Mucosa of gallbladder (tissue), 1 donor: ENCODE results near the gene GSTA2. TPM values are rescaled to one million over a fixed set of nuclear protein-coding genes. Genes with fewer than 3 reads are reported as not detected.
"Not testable (repeated sequence)": the region's sequence is repeated elsewhere in the genome, so short reads cannot be mapped to it uniquely, and the experiment has no call there.

Experiments
- DNase-seq: peaks from one replicate; pipeline ENCODE4 v3.0.0-alpha.2; 2020; ENCODE audit warnings: low spot score
- total RNA-seq: library from RNA; stranded (reverse); gene quantifications from one replicate; pipeline ENCODE4 v1.2.1, GENCODE V29; 2021
- donor health status: DM: no; HTN: no; CAD: no.

Gene GSTA2
- total RNA-seq, 1 donor from 2014 or later = 113 TPM

DNA sequence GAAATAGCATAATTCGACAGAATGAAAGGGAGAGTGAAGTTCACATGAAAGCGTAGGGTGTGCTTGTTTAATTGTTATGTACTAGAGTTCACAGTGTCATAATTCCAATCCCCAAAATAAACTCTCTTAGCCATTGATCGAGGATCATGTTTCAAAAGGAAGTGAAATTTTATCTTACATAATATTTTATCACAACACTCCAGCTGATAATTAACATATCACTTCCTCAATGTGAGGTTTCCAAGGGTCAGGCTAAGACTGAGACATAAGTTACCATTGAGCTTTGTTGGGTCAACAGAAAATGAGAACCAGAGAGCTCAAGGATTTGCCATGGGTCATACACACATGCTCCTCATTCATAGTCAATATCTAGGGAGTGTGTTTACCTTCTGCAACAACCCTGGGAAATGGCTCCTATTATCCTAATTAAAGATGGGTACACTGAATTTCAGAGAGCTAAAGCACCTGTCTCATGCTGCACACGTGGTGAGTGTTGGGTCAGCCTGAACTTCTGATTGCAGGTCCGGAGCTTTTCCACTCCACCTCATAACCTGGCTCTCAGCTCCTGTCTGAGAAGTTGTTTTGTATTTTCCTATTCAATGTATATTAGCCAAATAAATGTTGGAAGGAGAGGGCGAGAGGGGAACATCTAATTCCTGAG, 3.0 kb downstream of the GSTA2 start:
- peak; percentile 50 for DNase-seq

DNA sequence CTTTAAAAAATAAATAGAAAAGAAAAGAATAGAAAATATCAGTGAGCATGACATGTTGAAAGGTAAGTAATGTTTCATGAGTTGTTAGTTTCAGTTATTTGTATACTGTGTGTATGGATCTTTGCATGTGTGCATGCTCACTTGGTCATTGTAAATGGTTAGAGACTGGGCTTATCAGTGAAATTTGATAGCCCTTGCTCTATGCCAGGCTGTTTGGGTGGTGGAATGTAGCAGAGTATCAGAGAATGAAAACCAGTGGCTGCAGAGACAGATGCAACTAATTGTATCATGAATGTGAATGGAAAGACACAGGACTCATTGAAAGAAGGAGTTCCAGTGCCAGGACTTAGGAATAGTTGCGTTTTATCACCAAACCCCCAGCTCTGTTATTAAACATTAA, 4.2 kb downstream of the GSTA2 start:
- no peak for DNase-seq

DNA sequence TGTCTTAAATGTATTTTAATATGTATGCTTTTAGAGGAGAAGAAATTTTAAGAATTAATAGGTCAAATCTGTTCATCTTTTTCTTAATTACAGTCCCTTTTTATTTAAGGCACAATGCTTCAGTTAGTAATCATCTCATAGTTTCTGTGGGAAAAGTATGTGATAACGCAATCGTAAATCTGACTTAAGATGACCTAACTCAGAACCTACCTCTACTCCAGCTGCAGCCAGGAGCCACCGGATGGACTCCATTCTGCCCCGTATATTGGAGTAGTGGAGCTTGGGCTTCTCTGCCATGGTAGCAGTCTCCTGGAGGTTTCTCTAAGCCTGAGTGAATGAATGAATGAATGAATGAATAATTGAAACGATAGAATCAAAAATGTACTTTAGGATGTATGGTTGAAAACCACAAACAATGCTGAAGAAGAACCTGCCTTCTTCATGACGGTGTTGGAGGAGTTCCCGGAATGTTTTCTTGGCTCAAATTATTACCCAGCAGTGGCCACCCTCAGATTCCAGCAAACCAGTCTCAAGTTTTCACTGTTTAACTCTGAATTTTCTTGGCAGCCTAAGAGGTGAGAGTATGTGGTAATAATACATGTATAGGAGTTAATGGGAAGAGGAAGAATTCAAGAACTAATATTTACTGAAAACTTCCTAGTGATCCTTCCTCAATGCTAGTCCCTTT, 5.5 kb downstream of the GSTA2 start:
- not testable (repeated sequence) for DNase-seq

DNA sequence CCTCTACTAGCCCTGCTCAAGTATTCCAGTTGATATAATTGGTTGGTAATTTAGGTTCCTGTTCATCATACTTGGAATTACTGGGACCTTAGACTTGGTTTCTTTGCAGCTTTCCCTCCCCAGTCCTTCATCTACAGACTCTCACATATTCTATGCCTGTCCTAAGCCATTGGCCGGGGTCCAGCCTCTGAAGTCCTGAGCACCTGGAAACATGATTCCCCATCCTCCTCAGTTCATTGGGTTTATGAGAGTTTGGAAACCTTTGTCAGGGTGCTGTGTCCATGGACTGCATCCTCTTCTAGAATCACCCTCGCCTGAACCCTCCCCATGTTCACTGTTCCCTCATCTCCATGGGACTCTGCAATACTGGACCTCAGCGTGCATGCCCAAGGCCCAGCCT, 8.8 kb downstream of the GSTA2 start:
- no peak for DNase-seq

DNA sequence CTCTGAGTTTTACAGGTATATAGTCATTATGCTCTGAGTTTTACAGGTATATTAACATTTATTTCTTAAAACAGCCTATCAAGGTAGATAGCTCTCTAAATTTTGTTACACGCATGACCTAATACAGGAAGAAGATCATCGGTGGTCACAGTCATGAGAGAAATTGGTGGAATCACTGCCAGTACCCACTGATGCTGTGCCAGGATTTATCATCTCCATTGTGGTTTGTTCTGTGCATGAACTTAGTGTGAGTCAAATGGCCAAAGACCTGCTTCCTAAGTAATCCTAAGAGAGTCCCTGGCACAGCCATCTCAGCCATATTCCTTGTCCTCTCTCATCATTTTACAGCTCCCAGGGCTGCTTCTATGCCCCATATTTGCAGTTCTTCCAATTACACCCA, 10.1 kb downstream of the GSTA2 start:
- not testable (repeated sequence) for DNase-seq

DNA sequence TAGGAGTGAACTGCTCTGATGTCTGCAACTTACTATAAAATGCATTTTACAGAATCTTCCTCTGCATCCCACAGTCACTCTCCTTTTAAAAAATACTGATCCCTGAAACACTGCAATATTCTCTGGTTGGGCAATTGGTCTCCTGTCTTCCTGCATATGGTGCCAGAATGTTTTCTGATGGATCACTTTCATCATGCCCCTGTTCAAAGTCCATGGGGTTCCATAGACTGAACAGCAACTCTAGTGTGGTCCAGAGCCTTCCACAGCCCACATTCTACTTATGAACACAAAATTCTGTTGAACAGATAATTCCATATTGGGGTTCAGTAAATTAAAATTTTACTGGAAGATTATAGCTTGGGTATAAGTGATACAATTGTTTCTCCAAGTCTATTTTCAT, 11.0 kb downstream of the GSTA2 start:
- DNase-seq = no peak

DNA sequence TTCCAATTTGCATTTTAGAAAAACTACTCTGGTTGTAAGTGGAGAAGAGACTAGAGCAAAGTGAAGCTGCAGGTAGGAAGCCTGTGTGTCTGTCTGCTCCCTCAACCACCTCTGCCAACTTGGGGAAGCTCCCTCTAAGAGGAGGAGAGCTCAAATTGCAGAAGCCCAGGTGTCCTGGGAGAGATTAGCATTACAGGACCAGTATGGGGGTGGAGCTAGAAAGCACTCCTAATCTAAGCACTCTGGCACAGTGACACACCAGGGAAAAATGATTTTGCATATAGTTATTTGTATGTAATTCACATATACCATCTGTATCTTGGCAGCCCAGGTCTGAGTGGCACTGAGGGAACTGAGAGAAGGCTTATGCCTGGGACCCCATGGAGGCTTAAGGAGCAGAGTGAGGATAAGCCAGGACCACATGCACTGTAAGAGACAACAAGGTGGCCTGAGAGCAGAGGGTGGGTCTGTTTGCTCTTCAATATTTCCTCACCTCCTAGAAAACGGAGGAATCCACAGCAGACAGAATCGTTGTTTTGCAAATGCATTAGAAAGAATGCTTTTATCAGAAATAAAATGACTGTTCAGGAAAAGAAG, 13.6 kb downstream of the GSTA2 start:
- DNase-seq = no peak

DNA sequence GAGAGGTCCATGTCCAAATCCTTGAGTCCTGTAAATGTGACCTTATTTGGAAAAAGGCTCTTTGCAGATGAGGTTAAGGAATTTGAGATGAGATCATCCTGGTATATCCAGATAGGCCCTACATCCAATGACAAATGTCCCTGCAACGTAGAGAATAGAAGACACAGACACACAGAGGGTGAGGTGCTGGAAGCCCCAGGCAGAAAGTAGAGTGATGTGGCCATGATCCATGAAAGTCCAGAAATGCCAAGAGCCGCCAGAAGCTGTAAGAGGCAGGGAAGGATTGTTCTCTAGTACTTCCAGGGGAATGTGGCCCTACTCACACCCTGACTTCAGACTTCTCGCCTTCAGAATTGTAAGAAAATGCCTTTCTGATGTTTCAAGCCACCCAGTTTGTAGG, 16.0 kb downstream of the GSTA2 start:
- not testable (repeated sequence) for DNase-seq

DNA sequence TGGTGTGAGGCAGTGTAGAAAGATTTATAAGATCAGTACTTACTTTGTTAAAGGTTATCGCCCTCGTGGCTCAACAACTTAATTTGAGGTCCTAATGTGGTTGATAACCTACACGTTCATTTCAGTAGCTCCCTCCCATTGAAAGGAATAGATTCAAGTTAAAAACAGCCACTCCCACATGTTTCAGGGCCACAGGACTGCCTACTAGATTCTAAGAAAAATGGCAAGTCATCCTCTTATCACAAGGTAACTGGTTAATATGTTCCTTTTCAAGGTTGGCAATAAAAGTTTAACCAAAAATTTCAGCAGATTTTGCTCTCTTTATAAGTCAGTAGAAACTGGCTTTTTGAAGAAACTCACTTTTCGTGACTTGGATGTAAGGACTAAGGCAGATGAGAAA, 17.1 kb downstream of the GSTA2 start:
- DNase-seq = no peak

DNA sequence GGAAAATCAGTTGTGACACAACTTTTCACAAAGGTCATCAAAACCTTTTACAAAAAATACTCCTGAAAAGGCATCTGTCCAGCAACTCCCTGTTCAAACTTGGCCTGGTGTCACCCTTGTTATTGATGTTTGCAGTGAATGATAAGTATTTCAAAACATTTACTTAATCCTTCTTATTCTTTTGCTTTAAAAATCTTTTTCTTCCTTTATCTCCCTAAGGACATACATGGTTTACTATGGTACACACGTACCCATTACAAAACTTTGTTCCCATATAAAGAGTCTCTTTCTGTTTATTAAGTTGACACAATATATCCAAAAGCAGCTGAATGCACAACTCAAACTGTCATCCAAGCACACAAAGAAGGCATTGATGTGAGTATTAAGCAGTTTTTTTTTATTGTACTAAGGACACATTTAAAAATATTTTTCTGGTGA, 17.5 kb downstream of the GSTA2 start:
- DNase-seq = no peak

DNA sequence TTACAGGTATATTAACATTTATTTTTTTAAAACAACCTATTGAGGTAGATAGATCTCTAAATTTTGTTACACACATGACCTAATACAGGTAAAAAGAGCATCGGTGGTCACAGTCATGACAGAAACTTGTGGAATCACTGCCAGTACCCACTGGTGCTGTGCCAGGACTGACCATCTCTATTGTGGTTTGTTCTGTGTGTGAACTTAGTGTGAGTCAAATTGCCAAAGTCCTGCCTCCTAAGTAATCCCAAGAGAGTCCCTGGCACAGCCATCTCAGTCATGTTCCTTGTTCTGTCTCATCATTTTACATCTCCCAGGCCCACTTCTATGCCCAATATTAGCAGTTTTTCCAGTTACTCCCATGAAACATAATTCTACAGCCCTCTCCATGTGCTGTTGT, 21.4 kb downstream of the GSTA2 start:
- no peak for DNase-seq

DNA sequence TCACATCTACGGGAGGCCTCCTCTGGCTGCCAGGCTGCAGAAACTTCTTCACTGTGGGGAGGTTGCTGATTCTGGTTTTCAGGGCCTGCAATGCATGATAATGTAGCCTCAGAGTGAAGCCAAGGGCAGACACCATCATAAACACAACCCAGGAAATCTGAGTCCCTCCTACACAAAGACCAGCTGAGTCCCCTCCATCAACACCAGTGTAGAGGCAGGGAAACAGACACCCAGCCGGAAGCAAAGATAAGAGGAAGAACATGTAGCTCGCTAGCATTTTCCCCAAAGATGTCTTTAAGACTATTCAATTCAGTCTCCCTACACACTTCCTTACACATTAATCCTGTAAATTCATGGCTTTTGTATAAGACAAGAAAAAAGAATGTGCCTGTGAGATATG, 23.6 kb downstream of the GSTA2 start:
- no peak for DNase-seq

DNA sequence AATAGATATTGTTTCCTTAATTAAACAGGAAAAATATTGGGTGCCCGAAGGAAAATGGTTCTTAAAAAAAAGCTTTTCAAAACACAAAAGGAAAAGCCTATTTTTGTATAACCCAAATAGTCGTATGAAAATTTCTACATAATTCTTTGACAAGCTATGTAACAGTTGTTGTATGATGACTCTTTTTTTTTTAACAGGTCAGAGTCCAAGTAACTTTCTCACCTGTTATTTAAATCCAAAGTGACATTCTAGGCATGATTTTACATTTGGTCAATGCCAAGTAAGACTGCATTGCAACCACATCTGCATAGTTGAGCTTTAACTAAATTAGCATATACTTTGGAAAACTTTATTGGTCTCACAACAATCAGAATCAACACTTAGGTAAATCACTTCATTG, 24.1 kb downstream of the GSTA2 start:
- no peak for DNase-seq

DNA sequence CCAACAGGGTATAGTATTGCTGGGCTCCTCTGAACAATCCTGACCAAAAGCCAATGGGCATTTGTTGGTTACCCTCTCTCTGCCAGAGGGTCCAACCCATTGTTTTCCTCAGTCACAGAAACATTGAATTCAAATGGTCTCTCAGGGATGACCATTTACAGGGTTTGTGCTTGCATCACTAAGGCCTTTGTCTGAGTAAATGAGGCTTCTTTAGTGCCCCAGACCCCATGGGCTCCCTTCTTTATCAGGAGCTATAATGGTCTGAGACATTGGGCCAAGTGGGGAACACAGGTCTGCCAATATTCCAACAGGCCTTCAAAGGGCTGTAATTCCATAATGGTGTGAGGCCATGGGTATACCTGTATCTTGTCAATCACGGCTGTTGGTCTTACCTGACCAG, 27.1 kb downstream of the GSTA2 start:
- no peak for DNase-seq

DNA sequence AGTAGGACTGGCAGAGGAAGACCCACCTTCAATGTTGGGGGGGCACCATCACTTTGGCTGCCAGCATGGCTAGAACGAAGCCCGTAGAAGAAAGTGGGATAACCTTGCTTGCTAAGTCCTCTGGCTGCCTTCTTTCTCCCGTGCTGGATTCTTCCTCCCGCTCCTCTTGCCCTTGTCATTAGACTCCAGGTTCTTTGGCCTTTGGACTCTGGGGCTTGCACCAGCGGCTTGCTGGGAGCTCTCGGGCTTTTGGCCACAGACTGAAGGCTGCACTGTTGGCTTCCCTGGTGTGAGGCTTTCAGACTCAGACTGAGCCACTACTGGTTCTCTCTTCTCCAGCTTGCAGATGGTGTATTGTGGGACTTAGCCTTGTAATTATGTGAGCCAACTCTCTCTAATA, 28.2 kb downstream of the GSTA2 start:
- peak; percentile 63 for DNase-seq

DNA sequence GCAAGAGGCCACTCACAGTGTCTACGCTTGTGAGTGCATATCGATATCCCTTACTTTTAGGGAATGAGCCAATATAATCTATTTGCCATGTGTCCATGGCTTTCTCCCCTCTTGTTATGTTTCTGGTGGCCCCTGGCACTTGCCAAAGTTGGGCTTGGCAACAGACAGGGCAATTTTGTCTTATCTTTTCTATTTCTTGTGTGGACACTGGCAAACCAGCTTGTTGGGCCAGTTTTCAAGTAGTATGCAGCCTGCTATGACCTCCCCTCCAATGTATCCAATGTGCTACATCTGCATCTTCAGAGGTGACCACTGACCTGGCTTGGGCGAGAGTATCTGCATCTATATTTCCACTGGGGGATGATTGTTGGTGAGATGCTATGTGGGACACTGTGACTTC, 29.2 kb downstream of the GSTA2 start:
- no peak for DNase-seq

DNA sequence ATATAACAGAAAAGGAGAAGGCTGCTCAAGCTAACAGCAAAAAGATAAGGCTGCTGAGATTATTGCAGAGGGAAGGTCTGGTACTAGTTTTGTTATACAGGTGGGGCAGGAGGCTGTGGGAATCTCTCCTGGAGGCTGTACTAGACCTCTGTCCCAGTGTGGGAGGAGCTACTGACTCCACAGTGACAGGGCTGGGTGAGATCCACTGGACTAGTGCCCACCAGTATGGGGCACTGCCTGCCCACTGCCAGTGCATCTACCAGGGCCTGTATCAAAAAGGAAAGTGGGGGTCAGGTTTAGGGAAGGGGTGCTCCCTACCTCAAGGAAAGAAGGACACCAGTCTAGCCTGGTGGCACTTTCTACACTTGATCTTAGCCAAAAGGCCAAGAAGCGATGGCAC, 30.1 kb downstream of the GSTA2 start:
- no peak for DNase-seq

DNA sequence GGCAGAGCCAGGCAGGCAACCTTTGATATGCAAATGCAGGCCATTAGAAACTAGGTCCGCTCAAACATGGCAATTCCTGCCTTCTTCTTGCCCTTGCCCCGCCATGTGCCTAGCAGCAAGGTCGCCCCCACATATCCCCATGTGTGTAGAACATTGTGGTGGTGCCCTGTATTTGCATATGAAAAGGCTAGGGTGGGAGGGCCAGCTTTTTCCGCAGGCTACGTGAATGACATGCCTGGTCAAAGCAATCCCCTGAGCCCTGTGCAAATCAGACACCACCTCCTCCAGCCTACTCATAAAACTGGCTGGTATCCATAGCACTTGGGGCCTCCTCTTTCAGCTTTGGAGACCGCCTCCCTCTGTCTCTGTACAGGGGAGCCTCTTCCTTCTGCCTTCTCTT, 31.6 kb downstream of the GSTA2 start:
- no peak for DNase-seq

DNA sequence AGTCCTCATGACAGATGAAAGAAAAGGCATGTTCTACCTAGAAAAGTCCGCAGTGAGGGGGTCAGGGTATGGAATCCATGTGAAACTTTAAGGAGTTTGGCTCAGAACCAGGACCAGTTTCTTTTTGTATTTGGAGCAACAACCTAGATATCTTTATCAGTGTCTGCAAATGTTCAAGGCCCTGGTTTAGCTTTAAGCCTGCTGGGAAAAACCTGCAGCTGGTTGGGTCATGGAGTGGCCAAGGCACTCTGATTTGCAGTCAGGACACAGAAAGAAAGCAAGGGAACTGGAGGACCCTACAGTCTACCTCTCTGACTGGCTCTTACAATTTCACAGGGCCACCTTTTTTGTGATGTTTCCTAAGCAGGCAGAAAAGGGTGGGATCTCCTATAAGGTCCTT, 33.7 kb downstream of the GSTA2 start:
- DNase-seq = no peak

DNA sequence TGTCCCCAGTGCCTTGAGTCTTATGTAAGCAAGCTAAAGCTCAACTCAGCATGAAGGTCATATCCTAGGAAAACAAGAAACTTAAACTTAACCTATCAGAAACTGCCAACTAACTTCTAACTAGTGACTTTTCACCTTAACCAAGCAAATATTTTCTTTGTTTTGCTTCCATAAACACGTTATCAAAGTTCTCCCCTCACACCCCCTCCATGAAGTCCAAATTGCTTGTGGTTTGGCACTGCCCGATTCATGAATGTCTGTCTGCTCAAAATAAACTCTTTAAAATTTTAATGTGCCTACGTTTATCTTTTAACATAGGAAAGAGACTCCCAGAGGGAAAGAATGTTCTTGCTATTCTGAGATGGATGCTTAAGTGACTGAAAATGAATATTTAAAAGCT, 34.9 kb downstream of the GSTA2 start:
- DNase-seq = no peak

DNA sequence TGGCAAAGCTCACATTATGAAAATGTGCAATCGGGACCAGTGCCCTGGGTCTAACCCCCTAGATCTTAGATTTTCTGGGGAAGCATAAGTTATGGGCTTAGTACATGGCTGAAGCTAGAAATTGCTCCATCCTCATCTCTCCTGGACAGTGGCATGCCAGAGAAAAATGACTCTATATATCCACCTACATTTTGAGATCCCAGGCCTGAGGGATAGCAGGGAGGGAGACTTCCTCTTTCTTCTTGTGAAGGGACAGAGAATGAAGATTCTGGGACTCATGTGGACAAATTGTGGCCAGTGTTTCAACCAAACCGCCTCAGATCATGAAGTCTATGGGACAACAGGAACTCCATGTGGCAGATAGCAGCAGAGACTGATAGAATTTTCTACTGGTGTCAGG, 35.4 kb downstream of the GSTA2 start:
- no peak for DNase-seq

DNA sequence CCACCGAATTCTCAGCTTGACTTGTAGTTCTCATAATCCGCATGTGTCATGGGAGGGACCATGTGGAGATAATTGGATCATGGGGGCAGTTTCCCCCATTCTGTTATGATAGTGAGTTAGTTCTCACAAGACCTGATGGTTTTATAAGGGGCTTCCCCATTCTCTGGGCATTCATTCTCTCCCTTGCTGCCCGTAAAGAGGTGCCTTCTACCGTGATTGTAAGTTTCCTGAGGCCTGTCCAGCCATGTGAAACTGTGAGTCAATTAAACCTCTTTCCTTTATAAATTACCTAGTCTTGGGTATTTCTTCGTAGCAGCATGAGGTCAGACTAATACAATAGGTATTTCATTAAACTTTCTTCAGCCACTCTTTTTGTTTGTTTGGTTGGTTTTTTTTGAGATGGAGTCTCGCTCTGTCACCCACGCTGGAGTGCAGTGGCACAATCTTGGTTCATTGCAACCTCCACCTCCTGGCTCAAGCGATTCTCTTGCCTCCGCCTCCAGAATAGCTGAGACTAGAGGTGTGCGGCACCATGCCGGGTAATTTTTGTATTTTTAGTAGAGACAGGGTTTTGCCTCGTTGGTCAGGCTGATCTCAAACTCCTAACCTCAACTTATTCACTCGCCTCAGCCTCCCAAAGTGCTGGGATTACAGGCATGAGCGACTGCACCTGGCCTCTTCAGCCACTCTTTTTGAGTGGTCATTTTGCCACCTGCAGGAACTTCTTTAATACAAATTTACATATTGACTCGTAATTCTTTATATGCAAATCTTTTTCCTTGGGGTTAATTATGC, 36.3 kb downstream of the GSTA2 start:
- DNase-seq = no peak

DNA sequence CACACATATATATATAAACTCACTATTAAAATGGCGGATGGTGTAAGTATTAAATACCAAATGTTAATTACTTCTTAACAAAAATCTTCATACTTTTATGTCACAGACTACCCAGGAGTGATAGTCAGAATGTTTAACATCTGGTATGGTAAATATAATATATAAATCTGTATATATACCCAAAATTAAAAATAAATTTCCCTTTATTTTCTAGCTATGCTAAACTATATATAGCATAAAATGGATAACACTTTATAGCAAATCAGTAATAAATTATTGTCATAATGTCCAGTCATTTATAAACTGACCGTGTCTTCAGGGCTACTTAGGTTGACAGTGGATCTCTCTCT, 37.1 kb downstream of the GSTA2 start:
- no peak for DNase-seq
